NCI-H2227 (cell line): Measurements from ENCODE around the gene HDAC4.
A peak's percentile ranks its signal among the peaks of the same experiment; 100 is the strongest.

Experiments used
- DNase-seq: peaks from one replicate; lab custom pipeline; 2025; ENCODE audit not compliant: unreplicated experiment; lab: John Stamatoyannopoulos, UW

Gene HDAC4

GRCh38 chr2:239116456-239117246, 284.2 kb downstream of the HDAC4 start:
- DNase-seq: no peak

DNA sequence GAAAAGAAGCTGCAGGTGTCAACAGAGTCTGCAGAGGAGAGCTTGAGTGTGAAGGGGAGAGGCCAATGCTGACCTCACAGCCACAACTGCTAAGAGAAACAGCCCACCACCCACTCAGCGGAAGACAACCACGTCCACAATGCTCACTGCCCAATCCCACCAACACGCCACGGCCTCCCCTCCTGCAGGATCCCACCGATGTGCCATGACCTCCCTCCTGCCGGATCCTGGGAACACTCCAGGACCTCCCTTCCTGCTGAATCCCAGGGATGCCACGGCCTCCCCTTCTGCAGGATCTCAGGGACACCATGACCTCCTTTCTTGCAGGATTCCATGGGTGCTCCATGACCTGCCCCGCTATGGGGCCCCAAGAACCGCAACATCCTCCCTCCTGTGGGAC, 285.2 kb downstream of the HDAC4 start:
- DNase-seq: no peak

GRCh38 chr2:239114616-239115265, 286.1 kb downstream of the HDAC4 start:
- DNase-seq: no peak

DNA sequence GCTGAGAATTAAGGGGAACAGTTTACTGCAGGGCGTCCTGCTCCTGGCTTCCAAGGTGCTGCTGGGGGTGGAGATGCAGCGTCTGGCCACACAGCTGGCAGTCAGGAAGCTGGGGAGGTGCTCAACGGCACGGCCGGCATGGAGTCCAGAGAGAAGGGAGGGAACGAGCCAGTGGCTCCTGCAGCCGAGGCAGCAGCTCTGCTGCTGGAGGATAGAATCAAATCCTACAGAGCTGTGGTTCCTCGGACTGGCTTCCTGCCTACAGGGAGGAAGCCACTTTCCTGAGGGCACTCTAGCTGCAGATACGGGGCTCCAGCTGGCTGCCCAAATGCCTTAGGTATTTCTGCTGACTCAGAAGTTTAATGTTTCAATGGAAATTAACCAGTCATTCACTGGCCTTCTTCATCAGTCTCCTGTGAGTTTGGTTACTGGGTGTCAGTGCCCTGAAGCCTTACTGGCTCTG, 286.7 kb downstream of the HDAC4 start:
- DNase-seq: peak; percentile 33

GRCh38 chr2:239113615-239114014, 287.2 kb downstream of the HDAC4 start:
- DNase-seq: no peak

DNA sequence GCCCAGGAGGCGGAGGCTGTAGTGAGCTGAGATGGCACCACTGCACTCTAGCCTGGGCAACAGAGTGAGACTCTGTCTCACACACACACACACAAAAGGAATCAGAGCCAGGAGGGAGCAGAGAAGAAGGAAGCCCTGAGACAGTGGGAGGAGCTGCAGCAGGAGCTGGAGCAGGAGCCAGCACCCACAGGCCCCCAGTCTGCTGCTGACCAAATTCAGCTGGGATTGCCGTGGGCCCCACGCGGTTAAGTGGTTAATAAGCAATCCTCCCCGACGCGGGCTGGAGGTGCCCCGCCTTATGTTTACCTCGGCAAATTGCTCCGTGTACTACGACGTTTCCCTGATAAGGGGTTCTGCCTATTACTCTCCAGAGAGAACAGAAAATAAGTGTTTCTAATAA, 287.6 kb downstream of the HDAC4 start:
- DNase-seq: peak; percentile 63

GRCh38 chr2:239112127-239112774, 288.6 kb downstream of the HDAC4 start:
- no peak for DNase-seq

DNA sequence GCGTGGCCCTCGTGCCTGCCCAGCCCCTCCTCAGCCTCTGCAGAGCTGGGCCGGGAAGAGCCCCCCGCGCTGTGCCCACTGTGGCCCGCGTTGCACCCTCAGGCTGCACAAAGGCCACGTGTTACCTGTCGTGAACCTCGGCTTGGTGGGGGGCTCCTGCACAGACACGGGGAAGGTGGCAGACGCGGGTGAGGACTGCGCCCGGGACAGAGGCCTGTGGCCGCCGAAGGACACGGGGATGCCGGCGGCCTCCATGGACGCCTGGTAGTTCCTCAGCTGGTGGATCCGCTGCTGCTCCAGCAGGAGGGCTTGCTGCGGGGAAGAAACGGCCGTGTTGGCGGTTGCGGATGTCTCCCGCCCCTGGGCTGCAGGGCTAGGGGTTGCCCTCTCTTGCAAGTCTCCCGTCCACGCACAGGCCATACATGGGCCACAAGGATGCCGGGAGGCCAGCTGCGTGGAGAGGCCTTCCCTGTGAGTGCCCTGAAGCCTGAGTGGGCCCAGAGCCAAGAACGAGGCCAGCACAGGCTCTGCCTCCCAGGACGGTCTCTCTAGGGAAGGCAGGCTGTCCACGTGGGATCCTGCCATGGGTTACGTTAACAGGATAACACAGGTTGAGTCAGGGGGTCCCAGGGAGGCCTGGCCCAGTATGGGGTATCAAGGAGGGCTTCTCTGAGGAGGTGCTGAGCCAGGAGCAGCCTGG, 289.3 kb downstream of the HDAC4 start:
- DNase-seq: no peak

DNA sequence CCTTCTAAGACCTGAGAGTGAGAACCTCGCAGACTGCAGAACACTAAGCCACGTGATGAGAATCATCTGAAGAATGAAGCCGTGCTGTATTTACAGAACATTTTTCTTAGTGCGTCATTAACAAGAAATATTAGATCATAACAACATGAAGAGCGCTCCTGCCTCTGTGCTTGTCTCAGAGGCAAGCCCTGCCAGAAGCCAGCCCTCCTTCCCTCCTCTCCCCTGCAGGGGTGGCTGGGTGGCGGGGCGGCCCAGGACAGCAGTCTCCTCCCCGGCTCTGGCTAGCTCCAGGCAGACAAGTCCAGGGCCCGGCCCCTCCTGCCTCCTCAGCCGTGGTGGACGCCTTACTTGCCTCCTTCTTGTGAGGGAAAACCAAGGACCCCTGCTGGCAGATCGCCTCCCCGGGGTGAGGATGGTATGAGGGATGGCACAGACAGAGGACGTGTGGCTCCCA, 290.2 kb downstream of the HDAC4 start:
- DNase-seq: no peak

DNA sequence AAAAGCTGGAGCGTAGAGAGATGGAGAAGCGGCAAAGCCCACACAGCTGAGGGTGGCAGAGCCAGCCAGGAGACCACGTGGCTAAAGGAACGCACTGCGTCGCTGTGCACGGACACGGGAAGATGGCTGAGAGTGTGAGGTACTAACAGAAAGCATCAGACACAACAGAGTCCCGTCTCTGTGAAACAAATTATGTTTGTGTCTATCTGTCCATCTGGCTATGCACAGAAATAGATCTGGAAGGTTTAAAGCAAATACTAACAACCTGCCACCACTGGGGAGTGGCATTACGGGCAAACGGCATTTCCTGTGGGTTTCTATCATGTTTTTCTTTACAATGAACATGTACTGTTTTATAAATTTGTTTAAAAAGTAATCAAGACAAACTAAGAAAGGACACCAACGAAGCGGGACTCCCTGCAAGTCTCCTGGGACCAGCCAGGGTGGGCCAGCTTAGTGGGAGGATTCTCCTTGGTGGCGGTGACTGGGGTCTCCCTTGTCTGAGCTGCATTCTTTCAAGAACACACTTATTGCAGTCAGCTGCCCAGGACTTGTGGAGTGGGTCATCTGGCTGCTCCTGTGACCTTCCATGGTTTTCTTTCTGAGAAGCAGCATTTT, 290.8 kb downstream of the HDAC4 start:
- DNase-seq: no peak

GRCh38 chr2:239109041-239109927, 291.5 kb downstream of the HDAC4 start:
- DNase-seq: no peak

DNA sequence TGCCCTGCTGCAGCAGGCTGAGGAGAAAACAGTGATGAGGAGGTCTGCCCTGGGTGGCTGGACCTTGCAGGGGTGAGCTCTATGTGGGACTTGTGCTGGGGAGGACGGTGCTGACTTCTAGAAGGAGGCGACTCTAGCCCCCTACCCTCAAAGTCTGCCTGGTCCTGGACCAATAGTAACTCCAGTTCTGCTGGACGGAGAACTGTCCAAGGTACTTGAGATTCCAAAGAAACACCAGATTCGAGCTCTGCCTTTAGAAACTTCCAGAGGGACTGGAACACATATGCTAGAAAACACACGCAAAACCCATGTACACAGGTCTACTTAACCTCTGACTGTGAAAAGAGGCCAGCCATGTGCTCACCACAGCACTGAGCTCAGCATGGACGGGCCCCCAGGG, 292.4 kb downstream of the HDAC4 start:
- DNase-seq: no peak

DNA sequence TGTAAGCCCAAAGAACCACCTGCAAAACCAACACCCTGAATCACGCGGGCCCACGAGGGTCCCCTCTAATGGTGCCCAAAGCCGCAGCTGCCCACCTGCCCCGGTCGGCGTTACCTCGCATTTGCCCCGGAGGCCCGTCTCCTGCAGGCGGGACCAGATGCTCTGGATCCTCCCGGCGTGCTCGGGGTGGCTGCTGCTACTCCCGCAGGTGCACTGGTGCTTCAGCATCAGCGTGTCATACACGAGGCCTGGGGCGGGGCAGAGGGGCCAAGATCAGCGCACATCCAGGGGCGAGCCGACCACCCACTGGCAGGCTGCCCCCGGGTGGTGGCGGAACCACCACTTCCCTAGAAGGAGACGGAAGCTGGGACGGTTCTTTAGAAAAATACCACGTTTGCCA, 292.9 kb downstream of the HDAC4 start:
- DNase-seq: no peak

GRCh38 chr2:239106966-239107365, 293.9 kb downstream of the HDAC4 start:
- no peak for DNase-seq

GRCh38 chr2:239106314-239106908, 294.4 kb downstream of the HDAC4 start:
- DNase-seq: peak; percentile 70

GRCh38 chr2:239105234-239105633, 295.6 kb downstream of the HDAC4 start:
- DNase-seq: no peak

GRCh38 chr2:239104800-239105199, 296.0 kb downstream of the HDAC4 start:
- no peak for DNase-seq

DNA sequence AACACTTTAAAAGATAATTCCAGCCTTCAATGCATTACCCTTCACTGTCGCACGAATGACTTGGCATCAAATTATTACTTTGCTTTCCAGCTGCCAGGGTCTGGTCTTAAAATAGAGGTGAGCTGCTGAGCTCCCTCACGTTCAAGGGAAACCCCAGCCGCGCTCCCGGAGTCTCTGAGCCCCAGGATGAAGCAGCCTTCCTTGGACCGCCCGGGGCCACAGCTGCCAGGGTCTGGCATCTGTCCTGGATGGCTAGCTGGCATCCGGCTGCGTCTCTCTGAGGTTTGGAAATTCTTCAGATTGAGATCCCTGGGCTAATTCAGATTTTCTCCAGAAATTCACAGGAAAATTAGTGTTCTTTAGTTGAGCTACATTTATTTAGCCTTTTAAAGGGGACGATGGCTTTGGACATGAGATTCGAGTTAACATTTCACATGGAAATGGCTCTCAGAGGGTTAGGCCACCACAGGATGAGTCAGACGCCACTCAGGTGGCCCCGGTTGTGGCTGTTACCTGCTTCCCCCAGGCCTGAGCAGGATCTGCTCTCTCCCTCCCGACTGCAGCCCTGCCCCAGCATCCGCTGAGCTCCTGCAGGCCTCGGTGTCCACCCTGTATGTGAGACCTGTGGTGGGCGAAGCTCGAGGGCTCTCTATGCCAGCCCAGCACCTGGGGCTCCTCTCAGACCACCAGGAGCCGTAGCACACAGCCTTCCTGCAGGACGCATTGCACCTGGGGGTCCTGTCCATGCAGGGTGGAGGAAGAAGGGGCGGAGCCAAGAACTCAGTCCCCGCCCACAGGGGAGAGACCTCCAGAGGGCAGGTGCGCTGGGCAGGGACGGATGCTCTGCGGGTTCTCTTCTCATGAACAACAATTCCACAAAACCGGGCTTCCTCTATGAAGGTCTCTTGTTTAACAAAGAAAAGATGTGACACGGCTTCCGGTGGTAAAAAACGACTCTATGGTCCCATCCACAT, 297.4 kb downstream of the HDAC4 start:
- peak; percentile 46 for DNase-seq
